HepG2 (cell line): ENCODE results near the gene LIPC. TPM values are rescaled to one million over a fixed set of nuclear protein-coding genes. Genes with fewer than 3 reads are reported as not detected.

Source experiments
- CREB1 ChIP-seq, 2 experiments: fragments of 450-650 bp in 1 of 2; IDR thresholded peaks; 2 replicates each; pipeline ENCODE4 v1.6.1; 2016 to 2017; ENCODE audit warnings: control low read depth in 1 of 2, mild to moderate bottlenecking in 1 of 2, missing compliant biosample characterization in 1 of 2, missing genetic modification characterization in 1 of 2
- FUBP1 ChIP-seq: sonication (generic); formaldehyde crosslinking; IDR thresholded peaks from 2 replicates; pipeline ENCODE4 v1.5.1; 2020; ENCODE audit warnings: missing genetic modification reagents, mild to moderate bottlenecking, borderline replicate concordance
- HIVEP1 ChIP-seq: sonication (generic); formaldehyde crosslinking; IDR thresholded peaks from 2 replicates; pipeline ENCODE4 v1.4.0; 2020; ENCODE audit warnings: mild to moderate bottlenecking, missing genetic modification reagents
- SNAI1 ChIP-seq: sonication (generic); formaldehyde crosslinking; IDR thresholded peaks from 2 replicates; pipeline ENCODE4 v1.5.0; 2020; ENCODE audit warnings: mild to moderate bottlenecking, missing genetic modification reagents, borderline replicate concordance
- SRSF1 ChIP-seq: fragments of 200-400 bp; formaldehyde crosslinking; optimal IDR thresholded peaks from 2 replicates; pipeline ENCODE3; 2017; ENCODE audit warnings: mild to moderate bottlenecking, low read depth, low read length, moderate library complexity
- SRSF9 ChIP-seq: fragments of 200-400 bp; formaldehyde crosslinking; IDR thresholded peaks from 2 replicates; pipeline ENCODE4 v1.6.1; 2018; ENCODE audit warnings: borderline replicate concordance, mild to moderate bottlenecking, low read depth, low read length; ENCODE audit not compliant: insufficient read depth, poor library complexity, severe bottlenecking
- TARDBP ChIP-seq: sonication (generic); formaldehyde crosslinking; IDR thresholded peaks from 2 replicates; pipeline ENCODE4 v1.8.0; 2022; ENCODE audit warnings: mild to moderate bottlenecking, missing genetic modification reagents
- TCF7L2 ChIP-seq: IDR thresholded peaks from 2 replicates; pipeline ENCODE4 v1.6.1; 2011; ENCODE audit warnings: mild to moderate bottlenecking, low read depth, low read length, moderate library complexity
- ZBTB26 ChIP-seq: IDR thresholded peaks from 2 replicates; pipeline ENCODE4 v1.6.1; 2016; ENCODE audit warnings: missing compliant biosample characterization, missing genetic modification reagents, borderline replicate concordance
- ZNF513 ChIP-seq: sonication (generic); formaldehyde crosslinking; conservative IDR thresholded peaks from 2 replicates; pipeline ENCODE4 v1.5.0; 2020; ENCODE audit warnings: missing genetic modification reagents
- ZNF839 ChIP-seq: sonication (generic); formaldehyde crosslinking; IDR thresholded peaks from 2 replicates; pipeline ENCODE4 v1.4.0; 2020; ENCODE audit warnings: missing genetic modification reagents, mild to moderate bottlenecking, borderline replicate concordance
- ZNF850 ChIP-seq: sonication (generic); formaldehyde crosslinking; conservative IDR thresholded peaks from 2 replicates; pipeline ENCODE4 v1.9.0; 2021; ENCODE audit warnings: mild to moderate bottlenecking, missing genetic modification reagents
- polyA plus RNA-seq, 8 experiments: library from polyadenylated mRNA; depleted of rRNA in 3 of 8; stranded (reverse) in 7 of 8; unstranded in 1 of 8; fragments of >200 nt; fragmentation: Illumina TruSeq in 4 of 8; extraction: Trizol in 4 of 8; gene quantifications; 2 replicates each; pipeline versions ENCODE4 v1.2.1 to v1.2.3, GENCODE V29; 2011 to 2016; ENCODE audit warnings: low read depth in 4 of 8, missing spikeins in 1 of 8, mixed read lengths in 1 of 8; ENCODE audit not compliant: insufficient read depth in 1 of 8
- total RNA-seq, 5 experiments: library from RNA; depleted of rRNA; stranded (reverse); fragments of >200 nt; fragmentation: Illumina TruSeq; extraction: Trizol; gene quantifications; 2 replicates each; pipeline ENCODE4 v1.2.3, GENCODE V29; 2016; ENCODE audit warnings: low read depth in 1 of 5
- TF ChIP-seq, protein P1 (sequence below): sonication (generic); formaldehyde crosslinking; IDR thresholded peaks from 2 replicates; pipeline ENCODE4 v1.4.0; 2020; ENCODE audit warnings: low read depth, missing genetic modification reagents
- TF ChIP-seq, protein P2 (sequence below): sonication (generic); formaldehyde crosslinking; IDR thresholded peaks from 2 replicates; pipeline ENCODE4 v1.8.1; 2022; ENCODE audit warnings: mild to moderate bottlenecking, missing genetic modification reagents
- TF ChIP-seq, protein P3 (sequence below): fragments of 450-650 bp; IDR thresholded peaks from 2 replicates; pipeline ENCODE4 v1.6.1; 2017

Gene LIPC
- total and polyA plus RNA-seq, 2 of the 13 experiments (the other 11 are each of a cell fraction or from before 2014, with no cell fraction given), result 26.0 to 38.0 TPM

- TF ChIP-seq FUBP1 (CRISPR knock-in tag) (peak; percentile 43; the same call in 1 of the 2 replicates), SRSF1 (no peak), SRSF9 (no peak), CREB1 (IDR thresholded peaks at IDR 0.05) (no peak), CREB1 (CRISPR knock-in tag; IDR thresholded peaks at IDR 0.05) (no peak), TCF7L2 (no peak), ZBTB26 (CRISPR knock-in tag) (no peak; the same call in 1 of the 2 replicates), ZNF513 (CRISPR knock-in tag) (no peak), ZNF850 (CRISPR knock-in tag) (no peak), HIVEP1 (CRISPR knock-in tag) (no peak; the same call in 1 of the 2 replicates), TARDBP (CRISPR knock-in tag) (no peak), ZNF839 (CRISPR knock-in tag) (no peak), SNAI1 (CRISPR knock-in tag) (no peak)
- TF ChIP-seq, protein P1, sequence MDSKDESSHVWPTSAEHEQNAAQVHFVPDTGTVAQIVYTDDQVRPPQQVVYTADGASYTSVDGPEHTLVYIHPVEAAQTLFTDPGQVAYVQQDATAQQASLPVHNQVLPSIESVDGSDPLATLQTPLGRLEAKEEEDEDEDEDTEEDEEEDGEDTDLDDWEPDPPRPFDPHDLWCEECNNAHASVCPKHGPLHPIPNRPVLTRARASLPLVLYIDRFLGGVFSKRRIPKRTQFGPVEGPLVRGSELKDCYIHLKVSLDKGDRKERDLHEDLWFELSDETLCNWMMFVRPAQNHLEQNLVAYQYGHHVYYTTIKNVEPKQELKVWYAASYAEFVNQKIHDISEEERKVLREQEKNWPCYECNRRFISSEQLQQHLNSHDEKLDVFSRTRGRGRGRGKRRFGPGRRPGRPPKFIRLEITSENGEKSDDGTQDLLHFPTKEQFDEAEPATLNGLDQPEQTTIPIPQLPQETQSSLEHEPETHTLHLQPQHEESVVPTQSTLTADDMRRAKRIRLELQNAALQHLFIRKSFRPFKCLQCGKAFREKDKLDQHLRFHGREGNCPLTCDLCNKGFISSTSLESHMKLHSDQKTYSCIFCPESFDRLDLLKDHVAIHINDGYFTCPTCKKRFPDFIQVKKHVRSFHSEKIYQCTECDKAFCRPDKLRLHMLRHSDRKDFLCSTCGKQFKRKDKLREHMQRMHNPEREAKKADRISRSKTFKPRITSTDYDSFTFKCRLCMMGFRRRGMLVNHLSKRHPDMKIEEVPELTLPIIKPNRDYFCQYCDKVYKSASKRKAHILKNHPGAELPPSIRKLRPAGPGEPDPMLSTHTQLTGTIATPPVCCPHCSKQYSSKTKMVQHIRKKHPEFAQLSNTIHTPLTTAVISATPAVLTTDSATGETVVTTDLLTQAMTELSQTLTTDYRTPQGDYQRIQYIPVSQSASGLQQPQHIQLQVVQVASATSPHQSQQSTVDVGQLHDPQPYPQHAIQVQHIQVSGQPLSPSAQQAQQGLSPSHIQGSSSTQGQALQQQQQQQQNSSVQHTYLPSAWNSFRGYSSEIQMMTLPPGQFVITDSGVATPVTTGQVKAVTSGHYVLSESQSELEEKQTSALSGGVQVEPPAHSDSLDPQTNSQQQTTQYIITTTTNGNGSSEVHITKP, result peak; percentile 16; the same call in 1 of the 2 replicates
- TF ChIP-seq, protein P2, sequence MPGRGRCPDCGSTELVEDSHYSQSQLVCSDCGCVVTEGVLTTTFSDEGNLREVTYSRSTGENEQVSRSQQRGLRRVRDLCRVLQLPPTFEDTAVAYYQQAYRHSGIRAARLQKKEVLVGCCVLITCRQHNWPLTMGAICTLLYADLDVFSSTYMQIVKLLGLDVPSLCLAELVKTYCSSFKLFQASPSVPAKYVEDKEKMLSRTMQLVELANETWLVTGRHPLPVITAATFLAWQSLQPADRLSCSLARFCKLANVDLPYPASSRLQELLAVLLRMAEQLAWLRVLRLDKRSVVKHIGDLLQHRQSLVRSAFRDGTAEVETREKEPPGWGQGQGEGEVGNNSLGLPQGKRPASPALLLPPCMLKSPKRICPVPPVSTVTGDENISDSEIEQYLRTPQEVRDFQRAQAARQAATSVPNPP, result no peak
- TF ChIP-seq, protein P3, sequence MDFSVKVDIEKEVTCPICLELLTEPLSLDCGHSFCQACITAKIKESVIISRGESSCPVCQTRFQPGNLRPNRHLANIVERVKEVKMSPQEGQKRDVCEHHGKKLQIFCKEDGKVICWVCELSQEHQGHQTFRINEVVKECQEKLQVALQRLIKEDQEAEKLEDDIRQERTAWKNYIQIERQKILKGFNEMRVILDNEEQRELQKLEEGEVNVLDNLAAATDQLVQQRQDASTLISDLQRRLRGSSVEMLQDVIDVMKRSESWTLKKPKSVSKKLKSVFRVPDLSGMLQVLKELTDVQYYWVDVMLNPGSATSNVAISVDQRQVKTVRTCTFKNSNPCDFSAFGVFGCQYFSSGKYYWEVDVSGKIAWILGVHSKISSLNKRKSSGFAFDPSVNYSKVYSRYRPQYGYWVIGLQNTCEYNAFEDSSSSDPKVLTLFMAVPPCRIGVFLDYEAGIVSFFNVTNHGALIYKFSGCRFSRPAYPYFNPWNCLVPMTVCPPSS, result no peak
Measured at GRCh38 chr15:58475573-58476524, 44.1 kb downstream of the LIPC start (continued).
